Stimulated activated CD8-positive, alpha-beta memory T cell treated with anti-CD3 and anti-CD28 coated beads, Interleukin-2, amount 100 ng/mL, for 48 hours (primary cell): ENCODE data around the gene USP36.
A peak's percentile ranks its signal among the peaks of the same experiment; 100 is the strongest.
"Not testable (repeated sequence)": the region's sequence is repeated elsewhere in the genome, so short reads cannot be mapped to it uniquely, and the experiment has no call there.

Experiments
- DNase-seq, 2 donors: peaks; one replicate each; pipeline ENCODE4 v3.0.0-alpha.2; 2020; ENCODE audit warnings: low read depth in 2 of 2

Gene USP36

GRCh38 chr17:78840780-78841611 is at the start of gene USP36:
USP36 (minus strand) TSS chr17:78840814; CDS start chr17:78836363, 4,451 bp downstream.
- peak; percentile 99 to 100 for DNase-seq

GRCh38 chr17:78890096-78890495 is 49.5 kb upstream of the USP36 start:
- not testable (repeated sequence) for DNase-seq

- no peak for DNase-seq
Observed at GRCh38 chr17:78889531-78889930, 48.9 kb upstream of the USP36 start.

- no peak for DNase-seq
Observed at GRCh38 chr17:78888941-78889518, 48.4 kb upstream of the USP36 start.

GRCh38 chr17:78886954-78887353 is 46.3 kb upstream of the USP36 start:
- DNase-seq: no peak

DNA sequence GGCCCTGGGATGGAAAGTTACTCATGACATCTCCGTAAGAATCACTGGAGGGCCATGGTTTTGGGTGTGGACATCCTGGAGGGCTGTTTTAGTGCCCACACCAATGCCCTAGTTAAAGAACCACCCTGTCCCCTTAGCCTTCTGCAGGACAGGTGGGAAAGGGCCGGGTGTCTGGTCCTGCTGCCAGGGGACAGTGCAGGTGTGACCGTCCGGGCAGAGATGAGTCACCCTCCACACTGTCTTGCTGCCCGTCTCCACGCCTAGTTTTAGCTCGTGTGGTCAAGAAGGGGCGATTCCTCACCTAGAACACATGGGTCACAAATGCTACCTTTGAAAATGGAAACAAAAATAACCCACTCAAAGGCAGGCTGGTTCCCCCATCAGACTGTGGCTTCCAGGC is 45.3 kb upstream of the USP36 start:
- no peak for DNase-seq

DNA sequence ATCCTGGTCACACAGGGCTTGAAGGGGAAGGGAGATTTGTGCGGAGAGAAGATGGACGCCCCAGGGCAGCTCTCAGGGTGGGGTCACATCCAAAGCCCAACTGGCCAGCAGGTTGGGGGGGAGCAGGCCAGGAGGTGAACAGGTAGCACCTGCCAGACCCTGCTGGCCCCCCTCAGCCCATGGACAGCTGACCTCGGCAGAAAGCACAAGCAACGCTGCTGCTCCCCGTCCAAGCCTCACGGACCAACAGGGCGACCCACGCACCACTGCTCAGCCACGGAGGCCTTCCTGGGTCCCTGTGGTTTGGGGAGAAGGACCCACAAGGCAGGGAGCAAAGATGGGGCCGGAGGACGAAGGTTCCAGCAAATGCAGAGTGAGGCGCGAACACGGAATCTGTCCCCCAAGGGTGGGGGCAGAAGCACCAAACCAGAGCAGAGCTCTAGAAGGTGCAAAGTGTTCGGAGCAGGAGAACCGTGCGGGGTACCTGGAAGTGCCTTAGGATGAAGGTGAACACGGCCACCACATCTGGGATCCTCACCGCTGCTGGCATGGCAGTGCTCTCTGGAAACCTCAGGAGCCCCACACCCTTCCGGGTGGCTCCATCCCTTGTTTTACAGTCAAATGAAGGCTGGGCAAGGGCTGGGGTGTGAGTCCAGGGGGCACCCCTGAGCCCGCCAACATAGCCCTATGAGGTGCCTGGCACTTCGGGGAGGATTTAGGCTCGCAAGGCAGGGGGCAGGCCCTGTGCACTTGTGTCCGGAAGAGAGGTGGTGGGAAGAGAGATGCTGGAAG is 44.5 kb upstream of the USP36 start:
- DNase-seq: no peak

GRCh38 chr17:78884148-78884825 is 43.7 kb upstream of the USP36 start:
- DNase-seq: no peak

DNA sequence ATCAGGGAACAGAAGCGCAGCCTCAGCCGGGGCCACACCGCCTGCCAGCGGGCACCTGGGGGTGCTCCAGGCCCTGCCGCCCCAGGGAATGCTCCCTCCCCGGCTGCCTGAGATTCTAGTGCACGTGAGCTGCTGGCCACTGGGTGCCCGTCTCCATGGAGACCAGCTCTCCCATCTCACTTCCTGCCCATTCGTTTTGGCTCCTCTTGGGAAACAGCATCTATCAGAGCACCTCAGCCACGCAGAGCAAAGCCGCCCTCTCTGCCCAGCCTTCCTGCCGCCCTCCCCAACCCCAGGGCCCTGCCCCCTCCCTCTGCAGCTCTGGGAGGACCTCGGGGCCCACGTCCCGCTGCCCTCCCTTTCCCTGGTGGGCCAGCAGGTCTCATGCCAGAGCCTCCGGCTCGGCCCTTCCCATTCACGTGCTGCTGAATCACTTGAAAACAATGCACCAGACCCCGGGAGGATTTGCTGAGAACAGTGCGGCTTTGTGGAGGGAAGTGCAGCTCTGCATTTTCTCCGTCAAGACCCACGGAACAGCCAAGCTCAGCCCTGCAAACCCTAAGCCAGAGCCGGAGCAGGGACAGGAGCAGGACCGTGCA is 43.0 kb upstream of the USP36 start:
- DNase-seq: no peak

- no peak for DNase-seq
Observed at GRCh38 chr17:78883089-78883532, 42.5 kb upstream of the USP36 start.

- no peak for DNase-seq
Observed at GRCh38 chr17:78882540-78883088, 42.0 kb upstream of the USP36 start.

- no peak for DNase-seq
Observed at GRCh38 chr17:78879635-78880186, 39.1 kb upstream of the USP36 start.

GRCh38 chr17:78878871-78879527 is 38.4 kb upstream of the USP36 start:
- DNase-seq: no peak

DNA sequence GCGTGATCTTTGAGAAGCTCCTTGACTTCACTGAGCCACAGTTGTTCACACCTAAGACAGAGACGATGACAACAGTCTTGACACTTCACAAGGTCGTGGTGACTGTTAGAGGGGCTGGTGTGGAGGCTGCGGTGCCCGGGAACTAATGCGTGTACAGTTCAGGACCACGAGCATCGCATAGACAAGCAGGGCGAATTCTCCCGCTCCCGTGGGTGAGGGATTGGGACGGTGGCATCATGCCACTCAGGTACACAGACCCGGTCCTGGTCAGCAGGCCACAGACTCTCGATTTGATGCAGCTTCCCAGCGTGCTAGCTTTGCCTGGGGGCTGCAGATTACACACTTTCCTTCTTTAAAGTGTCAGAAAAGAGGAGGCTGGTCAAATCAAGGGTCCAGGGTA is 37.6 kb upstream of the USP36 start:
- DNase-seq: no peak

DNA sequence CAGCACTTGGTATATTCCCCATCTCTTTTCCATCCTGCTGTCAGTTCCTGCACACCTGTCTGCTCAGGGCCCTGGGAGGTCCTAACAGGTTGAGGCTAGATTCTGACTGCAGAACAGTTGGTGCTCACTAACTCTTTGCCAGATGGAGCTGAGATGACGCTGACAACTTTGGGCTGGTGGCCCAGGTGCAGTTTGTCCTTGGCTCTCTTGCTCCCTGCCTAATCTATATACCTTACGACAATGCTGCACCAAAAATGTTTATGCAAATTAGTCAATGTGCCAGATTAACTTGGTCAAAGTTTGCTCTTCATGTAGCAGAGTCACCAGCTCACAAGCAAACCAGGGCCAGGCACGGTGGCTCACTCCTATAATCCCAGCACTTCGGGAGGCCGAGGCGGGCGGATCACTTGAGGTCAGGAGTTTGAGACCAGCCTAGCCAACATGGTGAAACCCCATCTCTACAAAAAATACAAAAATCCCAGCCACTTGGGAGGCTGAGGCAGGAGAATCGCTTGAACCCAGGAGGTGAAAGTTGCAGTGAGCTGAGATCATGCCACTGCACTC is 36.4 kb upstream of the USP36 start:
- not testable (repeated sequence) for DNase-seq

DNA sequence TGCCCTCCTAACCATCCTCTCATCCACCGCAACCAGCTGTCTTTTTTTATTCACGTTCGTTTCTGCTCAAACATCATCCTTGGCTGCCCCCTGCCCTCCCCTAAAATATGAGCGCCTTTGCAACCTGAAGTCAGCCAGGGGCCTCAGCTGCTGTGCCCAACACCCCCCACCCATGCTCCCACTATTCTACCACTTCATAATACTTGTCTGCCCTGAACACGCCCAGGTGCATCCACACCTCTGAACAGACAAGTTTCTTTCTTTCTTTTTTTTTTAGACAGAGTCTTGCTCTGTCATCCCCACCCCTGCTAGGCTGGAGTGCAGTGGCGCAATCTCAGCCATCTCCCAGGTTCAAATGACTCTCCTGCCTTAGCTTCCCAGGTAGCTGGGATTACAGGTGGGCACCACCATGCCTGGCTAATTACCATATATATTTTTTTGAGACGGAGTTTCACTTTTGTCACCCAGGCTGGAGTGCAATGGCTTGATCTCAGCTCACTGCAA is 35.5 kb upstream of the USP36 start:
- no peak for DNase-seq

GRCh38 chr17:78875363-78876093 is 34.9 kb upstream of the USP36 start:
- no peak for DNase-seq

GRCh38 chr17:78873519-78874340 is 33.1 kb upstream of the USP36 start:
- no peak for DNase-seq
